H1 (cell line): ENCODE results near the gene POLR2A. TPM values are rescaled to one million over a fixed set of nuclear protein-coding genes. Genes with fewer than 3 reads are reported as not detected.

Experiments
- CTCF ChIA-PET: fragments of 300-600 bp; sonication (Branson Sonifier 250); formaldehyde crosslinking; loops from one replicate; lab custom pipeline; 2021; ENCODE audit not compliant: partially characterized antibody; lab: Charles Lee
- POLR2A ChIA-PET: fragments of 300-600 bp; sonication (Branson Sonifier 250); formaldehyde crosslinking; loops from one replicate; lab custom pipeline; 2021; ENCODE audit warnings: inconsistent platforms; ENCODE audit not compliant: partially characterized antibody; lab: Charles Lee
- DNase-seq, 2 experiments: peaks; one replicate each; pipeline versions ENCODE4 v3.0.0 to v3.0.0-alpha.2; 2010 to 2022; ENCODE audit warnings: low spot score in 2 of 2, low read depth in 1 of 2, mixed read lengths in 1 of 2
- FAIRE-seq: peaks from 2 replicates; lab custom pipeline; 2011; peaks lifted over from hg19 to GRCh38; lab: Jason Lieb, UNC
- H2AFZ ChIP-seq: 2 replicates; pipeline ENCODE4 v1.8.1; 2012; ENCODE audit warnings: low read length, inconsistent platforms
- H2AK5ac ChIP-seq: 2 replicates; pipeline ENCODE4 v1.6.1; 2013; ENCODE audit warnings: low read depth, low read length
- H2BK120ac ChIP-seq: replicated peaks from 2 replicates; pipeline ENCODE3; 2013; ENCODE audit warnings: low read depth, low read length, inconsistent platforms
- H2BK12ac ChIP-seq: 2 replicates; pipeline ENCODE4 v1.6.1; 2013; ENCODE audit warnings: low read depth, low read length
- H2BK15ac ChIP-seq: 2 replicates; pipeline ENCODE4 v1.6.1; 2013; ENCODE audit warnings: low read length
- H2BK20ac ChIP-seq: 2 replicates; pipeline ENCODE4 v1.6.1; 2013; ENCODE audit warnings: low read length
- H2BK5ac ChIP-seq: 2 replicates; pipeline ENCODE4 v1.6.1; 2013; ENCODE audit warnings: low read depth, low read length
- H3K14ac ChIP-seq: 2 replicates; pipeline ENCODE4 v1.6.1; 2013; ENCODE audit warnings: inconsistent platforms; ENCODE audit not compliant: insufficient read length
- H3K18ac ChIP-seq: 2 replicates; pipeline ENCODE4 v1.6.1; 2013; ENCODE audit warnings: low read length; ENCODE audit errors: extremely low read depth
- H3K23ac ChIP-seq: 2 replicates; pipeline ENCODE4 v1.6.1; 2013; ENCODE audit warnings: inconsistent platforms; ENCODE audit not compliant: insufficient read length
- H3K23me2 ChIP-seq: 2 replicates; pipeline ENCODE4 v1.6.1; 2013; ENCODE audit warnings: low read depth, low read length
- H3K27ac ChIP-seq: 2 replicates; pipeline ENCODE4 v1.6.1; 2011; ENCODE audit warnings: low read depth, low read length, inconsistent platforms
- H3K27me3 ChIP-seq, 4 experiments: replicated peaks in 1 of 4; 1 replicate in 1 of 4; 2 replicates in 3 of 4; pipeline versions ENCODE4 v1.6.1 to v1.8.1; 2011 to 2013; ENCODE audit warnings: low read length in 3 of 4, mild to moderate bottlenecking in 3 of 4, inconsistent platforms in 2 of 4, mixed read lengths in 2 of 4, moderate library complexity in 1 of 4; ENCODE audit not compliant: control insufficient read depth in 3 of 4, insufficient read depth in 3 of 4; ENCODE audit errors: extremely low read depth in 1 of 4
- H3K36me3 ChIP-seq, 4 experiments: 2 replicates each; pipeline versions ENCODE4 v1.6.1 to v1.8.1; 2011 to 2013; ENCODE audit warnings: mild to moderate bottlenecking in 4 of 4, low read length in 3 of 4, moderate library complexity in 2 of 4, control low read depth in 1 of 4, inconsistent platforms in 1 of 4; ENCODE audit not compliant: insufficient read depth in 4 of 4, control insufficient read depth in 2 of 4
- H3K4ac ChIP-seq: replicated peaks from 2 replicates; pipeline ENCODE3; 2013; ENCODE audit warnings: low read length, low read depth, mixed read lengths, inconsistent platforms; ENCODE audit not compliant: insufficient read length
- H3K4me1 ChIP-seq, 4 experiments: replicated peaks in 1 of 4; 1 replicate in 1 of 4; 2 replicates in 3 of 4; pipeline versions ENCODE4 v1.6.1 to v1.8.1; 2011 to 2013; ENCODE audit warnings: low read length in 3 of 4, inconsistent platforms in 2 of 4, mixed read lengths in 1 of 4; ENCODE audit not compliant: insufficient read depth in 4 of 4, control insufficient read depth in 3 of 4
- H3K4me2 ChIP-seq, 2 experiments: 2 replicates each; pipeline versions ENCODE4 v1.6.1 to v1.8.1; 2011 to 2013; ENCODE audit warnings: low read depth in 2 of 2, low read length in 2 of 2, control low read depth in 1 of 2, inconsistent platforms in 1 of 2, mild to moderate bottlenecking in 1 of 2; ENCODE audit not compliant: insufficient read depth in 1 of 2
- H3K4me3 ChIP-seq, 4 experiments: fragments of 200-600, 300-600 bp in 1 of 4; sonication (generic), shearing (Covaris generic), sonication (Bioruptor Twin) in 1 of 4; 2 replicates each; pipeline versions ENCODE4 v1.5.1 to v1.8.1; 2011 to 2016; ENCODE audit warnings: low read length in 4 of 4, low read depth in 3 of 4, control low read depth in 2 of 4, inconsistent platforms in 2 of 4, mild to moderate bottlenecking in 2 of 4, mixed read lengths in 1 of 4, moderate library complexity in 1 of 4; ENCODE audit not compliant: insufficient read depth in 2 of 4; ENCODE audit errors: extremely low read depth in 1 of 4
- H3K56ac ChIP-seq: replicated peaks from 2 replicates; pipeline ENCODE3; 2013; ENCODE audit warnings: low read depth, mild to moderate bottlenecking, mixed read lengths, low read length, inconsistent platforms; ENCODE audit not compliant: insufficient read length
- H3K79me1 ChIP-seq: 2 replicates; pipeline ENCODE4 v1.6.1; 2013; ENCODE audit warnings: low read depth, low read length, control low read depth
- H3K79me2 ChIP-seq, 2 experiments: 2 replicates each; pipeline versions ENCODE4 v1.6.1 to v1.8.1; 2012 to 2013; ENCODE audit warnings: low read length in 2 of 2, mild to moderate bottlenecking in 2 of 2, inconsistent platforms in 1 of 2; ENCODE audit not compliant: insufficient read depth in 2 of 2, control insufficient read depth in 1 of 2
- H3K9ac ChIP-seq, 4 experiments: replicated peaks in 1 of 4; 1 replicate in 1 of 4; 2 replicates in 3 of 4; pipeline versions ENCODE4 v1.6.1 to v1.8.1; 2011 to 2013; ENCODE audit warnings: low read depth in 3 of 4, low read length in 3 of 4, control low read depth in 2 of 4, mild to moderate bottlenecking in 2 of 4, moderate library complexity in 2 of 4, inconsistent platforms in 1 of 4; ENCODE audit errors: extremely low read depth in 1 of 4
- H3K9me3 ChIP-seq, 2 experiments: 2 replicates each; pipeline versions ENCODE4 v1.6.1 to v1.8.1; 2012 to 2013; ENCODE audit warnings: mild to moderate bottlenecking in 2 of 2, moderate library complexity in 2 of 2, control low read depth in 1 of 2, inconsistent platforms in 1 of 2, low read depth in 1 of 2, low read length in 1 of 2, mixed read lengths in 1 of 2; ENCODE audit not compliant: insufficient read depth in 2 of 2
- H4K20me1 ChIP-seq, 2 experiments: replicated peaks in 1 of 2; 2 replicates each; pipeline versions ENCODE3 to v1.8.1; 2011 to 2013; ENCODE audit warnings: inconsistent platforms in 2 of 2, low read length in 2 of 2, mild to moderate bottlenecking in 1 of 2; ENCODE audit not compliant: insufficient read depth in 2 of 2, control insufficient read depth in 1 of 2
- H4K5ac ChIP-seq: 2 replicates; pipeline ENCODE4 v1.6.1; 2013; ENCODE audit warnings: low read length, low read depth, mixed read lengths, inconsistent platforms; ENCODE audit not compliant: insufficient read length
- H4K8ac ChIP-seq: 2 replicates; pipeline ENCODE4 v1.8.0; 2013; ENCODE audit warnings: mild to moderate bottlenecking, moderate library complexity, low read length, inconsistent platforms; ENCODE audit not compliant: insufficient read depth; ENCODE audit errors: extremely low read depth
- H4K91ac ChIP-seq: replicated peaks from 2 replicates; pipeline ENCODE3; 2013; ENCODE audit warnings: low read length, mixed read lengths, inconsistent platforms; ENCODE audit not compliant: insufficient read length
- BRCA1 ChIP-seq: IDR thresholded peaks from 2 replicates; pipeline ENCODE4 v1.6.1; 2012; ENCODE audit warnings: low read depth, low read length, improper control_type of control experiment
- CBX5 ChIP-seq: fragments of 300-800, 300-1000 bp; sonication (generic); IDR thresholded peaks from 2 replicates; pipeline ENCODE4 v1.7.1; 2016; ENCODE audit warnings: antibody characterized with exemption, low read length, low read depth
- EZH2 ChIP-seq: fragments of 200-600 bp; sonication (generic); IDR thresholded peaks from 2 replicates; pipeline ENCODE4 v1.7.1; 2012; ENCODE audit warnings: low read depth, mild to moderate bottlenecking, moderate library complexity, low read length, inconsistent platforms; ENCODE audit not compliant: severe bottlenecking
- FOSL1 ChIP-seq: IDR thresholded peaks from 2 replicates; pipeline ENCODE4 v1.6.1; 2011; ENCODE audit warnings: mild to moderate bottlenecking, low read depth, low read length, moderate library complexity; ENCODE audit not compliant: insufficient read depth
- JUN ChIP-seq: IDR thresholded peaks from 2 replicates; pipeline ENCODE4 v1.6.1; 2011; ENCODE audit warnings: low read depth, mild to moderate bottlenecking, improper control_type of control experiment, low read length
- JUND ChIP-seq: IDR thresholded peaks from 2 replicates; pipeline ENCODE4 v1.6.1; 2011; ENCODE audit warnings: mild to moderate bottlenecking, improper control_type of control experiment, low read length
- MAFK ChIP-seq: IDR thresholded peaks from 2 replicates; pipeline ENCODE4 v1.6.1; 2012; ENCODE audit warnings: low read depth, mild to moderate bottlenecking, improper control_type of control experiment, low read length
- POLR2A ChIP-seq, 2 experiments: IDR thresholded peaks; 1 replicate in 1 of 2; 2 replicates in 1 of 2; pipeline ENCODE4 v1.6.1; 2011; ENCODE audit warnings: low read depth in 2 of 2, low read length in 2 of 2, mild to moderate bottlenecking in 2 of 2; ENCODE audit errors: control extremely low read depth in 1 of 2
- RFX5 ChIP-seq: IDR thresholded peaks from 2 replicates; pipeline ENCODE4 v1.6.1; 2011; ENCODE audit warnings: low read depth, low read length, improper control_type of control experiment, borderline replicate concordance
- SIRT6 ChIP-seq: IDR thresholded peaks from one replicate; pipeline ENCODE4 v1.7.1; 2012; ENCODE audit warnings: low read length, inconsistent platforms
- TBP ChIP-seq: IDR thresholded peaks from 2 replicates; pipeline ENCODE4 v1.6.1; 2011; ENCODE audit warnings: low read depth, low read length, improper control_type of control experiment
- USF2 ChIP-seq: IDR thresholded peaks from 2 replicates; pipeline ENCODE4 v1.6.1; 2011; ENCODE audit warnings: low read length, improper control_type of control experiment
- WGBS, 2 experiments: shearing (Covaris generic) in 1 of 2; methylation state at CpG; one replicate each; pipeline versions ENCODE4 v1.1.6 to v1.1.7; 2013 to 2015; ENCODE audit warnings: low lambda C conversion rate in 2 of 2, mixed read lengths in 2 of 2, inconsistent platforms in 1 of 2, low coverage in 1 of 2, missing lambda C conversion rate in 1 of 2; ENCODE audit not compliant: insufficient replicate concordance in 2 of 2, insufficient coverage in 1 of 2, insufficient read length in 1 of 2; ENCODE audit errors: extremely low coverage in 1 of 2, missing lambda C conversion rate in 1 of 2; 5-methylcytosine and 5-hydroxymethylcytosine counted together
- polyA plus RNA-seq, 7 experiments: library from polyadenylated mRNA; depleted of rRNA in 3 of 7; stranded (reverse) in 5 of 7; unstranded in 2 of 7; fragments of >200 nt in 5 of 7; fragments of 200-250 nt in 2 of 7; gene quantifications; 1 replicate in 5 of 7; 2 replicates in 1 of 7; 4 replicates in 1 of 7; pipeline versions ENCODE4 v1.2.1 to v1.2.3, GENCODE V29; 2011 to 2013; ENCODE audit warnings: missing spikeins in 2 of 7, mixed read lengths in 2 of 7
- total RNA-seq: library from RNA; stranded (reverse); fragmentation: NEBNext Ultra II Directional; extraction: Animal tissue kit (Norgen Biotek cat#: 25700); gene quantifications from 2 replicates; pipeline ENCODE4 v1.2.1, GENCODE V29; 2021

POLR2A gene
- total and polyA plus RNA-seq, 2 of the 8 experiments (the other 6 are each of a cell fraction or from before 2014, with no cell fraction given) = 26.8 to 150 TPM

GRCh38 chr17:7465597-7466275 lies 18.4 kb upstream of the POLR2A start:
- H3K79me2 ChIP-seq = no peaks in the 10 kb centered on the region
- peaks cover 2 to 9% (median 7%) of the 10 kb centered on the region in 4 experiments for H3K4me1 ChIP-seq
- no peak overlapping the region for H3K23ac ChIP-seq
- no peak overlapping the region for H3K14ac ChIP-seq
- no peak overlapping the region for H3K56ac ChIP-seq
- no peaks in the 10 kb centered on the region for H3K23me2 ChIP-seq
- DNase-seq = no peak
- H3K4ac ChIP-seq = no peak overlapping the region
- H3K27ac ChIP-seq = no peak overlapping the region
- no peaks in the 10 kb centered on the region for H3K9me3 ChIP-seq
- H4K20me1 ChIP-seq = peaks cover 0 to 1% of the 10 kb centered on the region in 2 experiments
- H3K4me3 ChIP-seq = no peak overlapping the region
- H4K8ac ChIP-seq = peak overlapping the region; percentile 57; the same call in 1 of the 2 replicates
- TF ChIP-seq JUND = no peak
- TF ChIP-seq POLR2A (IDR thresholded peaks at IDR 0.05; ENCODE audit: control extremely low read depth in 1 of 2, low read depth in 2 of 2, low read length in 2 of 2) = no peak
- TF ChIP-seq CBX5 = no peak
- TF ChIP-seq USF2 = no peak
- no peak for TF ChIP-seq TBP
- TF ChIP-seq SIRT6 = no peak
- no peak for TF ChIP-seq EZH2
- no peak for TF ChIP-seq MAFK
- TF ChIP-seq JUN = no peak
- no peak for TF ChIP-seq RFX5
- TF ChIP-seq FOSL1 = no peak
- no peak for TF ChIP-seq BRCA1
- no peak overlapping the region for H2BK120ac ChIP-seq
- H2AK5ac ChIP-seq = no peak overlapping the region
- no peak overlapping the region for H2BK15ac ChIP-seq
- no peak overlapping the region for H2BK20ac ChIP-seq
- H3K9ac ChIP-seq = no peak overlapping the region
- H3K4me2 ChIP-seq = no peak overlapping the region
- H3K79me1 ChIP-seq = peaks cover 2% of the 10 kb centered on the region; the same call in 1 of the 2 replicates
- no peak overlapping the region for H3K18ac ChIP-seq
- no peak for FAIRE-seq
- H3K36me3 ChIP-seq = peaks cover 0 to 3% (median under 1%) of the 10 kb centered on the region in 4 experiments; a peak in 3 of 8 replicates
- ChIA-PET POLR2A (interaction anchor here (0.9 to 13.8 kb wide), 4 partner anchors 16 to 62 kb away, joined by 3 to 200 read pairs (median 4); partner anchors contain the start of genes POLR2A, SLC35G6, TMEM102 and TMEM256), CTCF (interaction anchor here (1.0 to 1.5 kb wide), 5 partner anchors 10 to 93 kb away, joined by 3 to 8 read pairs (median 3); partner anchors contain the start of gene TNFSF13)
- no peak overlapping the region for H2BK12ac ChIP-seq
- H4K5ac ChIP-seq = no peak overlapping the region
- H4K91ac ChIP-seq = no peak overlapping the region
- WGBS, 2 experiments = 96% methylated on average over 23 of the region's 33 CpGs; no CpG with 5 or more reads in 1 of the 2 experiments
- H2BK5ac ChIP-seq = no peak overlapping the region
- H2AFZ ChIP-seq = no peak overlapping the region
- no peaks in the 10 kb centered on the region for H3K27me3 ChIP-seq
